ENCODE results near the gene R3HDM1.
A peak's percentile ranks its signal among the peaks of the same experiment; 100 is the strongest.
"Not testable (repeated sequence)": the region's sequence is repeated elsewhere in the genome, so short reads cannot be mapped to it uniquely, and the experiment has no call there.

Gene R3HDM1

GRCh38 chr2:135531231-135532197 is at the start of gene R3HDM1:
Gene R3HDM1, plus strand, starts transcription at chr2:135531484. Its CDS starts 73,362 bp downstream, at chr2:135604846.
- peak; percentile 90 for DNase-seq

- DNase-seq: no peak
These were observed 45.8 kb upstream of the R3HDM1 start for GRCh38 chr2:135485441-135485840.

GRCh38 chr2:135490376-135490775 is 40.9 kb upstream of the R3HDM1 start:
- DNase-seq: no peak

GRCh38 chr2:135494503-135494902 is 36.8 kb upstream of the R3HDM1 start:
- DNase-seq: no peak

DNA sequence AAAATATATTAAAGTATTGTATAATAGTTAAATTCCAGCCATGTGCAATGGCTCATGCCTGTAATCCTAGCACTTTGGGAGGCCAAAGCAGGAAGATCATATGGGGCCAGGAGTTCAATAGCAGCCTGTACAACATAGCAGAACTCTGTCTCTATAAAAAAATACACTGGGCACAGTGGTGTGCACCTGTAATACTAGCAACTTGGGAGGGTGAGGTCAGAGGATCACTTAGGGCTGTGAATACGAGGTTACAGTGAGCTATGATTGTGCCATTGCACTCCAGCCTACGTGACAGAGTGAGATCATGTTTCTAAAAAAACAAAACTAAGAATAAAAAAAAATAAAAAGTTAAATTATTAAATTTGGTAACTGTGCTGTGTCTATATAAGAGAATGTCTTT is 36.4 kb upstream of the R3HDM1 start:
- no peak for DNase-seq

GRCh38 chr2:135498588-135498987 is 32.7 kb upstream of the R3HDM1 start:
- not testable (repeated sequence) for DNase-seq

DNA sequence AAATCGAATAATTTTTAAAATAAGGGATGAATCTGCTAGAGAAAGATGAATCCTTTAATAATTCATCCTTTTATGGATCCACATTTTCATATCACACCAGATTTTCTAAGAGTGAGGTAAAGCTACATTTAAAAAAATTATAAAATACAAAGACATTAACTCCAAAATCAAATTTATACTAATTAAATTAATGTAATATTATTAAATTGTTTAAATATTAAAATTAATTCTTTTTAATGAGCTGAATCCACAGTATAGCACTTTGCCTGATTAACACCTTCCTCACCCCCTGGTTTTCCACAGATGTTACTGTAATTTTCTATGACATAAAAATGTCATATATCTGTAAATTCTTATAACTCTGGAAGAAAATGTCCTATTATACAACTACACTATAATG is 26.5 kb upstream of the R3HDM1 start:
- DNase-seq: no peak

DNA sequence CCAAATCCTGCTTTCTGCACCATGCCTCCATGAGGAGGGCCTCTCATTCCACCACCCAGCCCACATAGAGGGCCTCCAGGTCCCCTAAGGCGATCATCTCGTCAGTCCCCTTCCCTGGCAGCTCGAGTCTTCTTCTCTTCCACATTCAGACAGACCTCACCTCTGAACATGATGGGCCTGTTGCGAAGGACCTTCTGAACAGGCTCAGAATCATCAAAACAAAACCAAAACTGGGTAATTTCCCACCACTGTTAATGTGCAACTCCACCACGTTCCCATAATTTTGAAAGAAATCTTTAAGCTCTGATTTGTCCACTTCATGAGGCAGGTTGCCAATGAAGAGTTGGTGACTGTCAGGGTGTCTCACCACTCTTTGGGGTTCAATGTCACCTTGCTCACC is 20.7 kb upstream of the R3HDM1 start:
- DNase-seq: no peak

GRCh38 chr2:135512099-135512498 is 19.2 kb upstream of the R3HDM1 start:
- DNase-seq: no peak

GRCh38 chr2:135525786-135526185 is 5.5 kb upstream of the R3HDM1 start:
- no peak for DNase-seq

GRCh38 chr2:135528006-135528405 is 3.3 kb upstream of the R3HDM1 start:
- DNase-seq: no peak

GRCh38 chr2:135530313-135531230 is 712 bp upstream of the R3HDM1 start, which contains the start of gene ZRANB3:
Gene ZRANB3, minus strand, starts transcription at chr2:135531218.
- DNase-seq: peak; percentile 93

- no peak for DNase-seq
These were observed 1.3 kb downstream of the R3HDM1 start for GRCh38 chr2:135532581-135532980.

DNA sequence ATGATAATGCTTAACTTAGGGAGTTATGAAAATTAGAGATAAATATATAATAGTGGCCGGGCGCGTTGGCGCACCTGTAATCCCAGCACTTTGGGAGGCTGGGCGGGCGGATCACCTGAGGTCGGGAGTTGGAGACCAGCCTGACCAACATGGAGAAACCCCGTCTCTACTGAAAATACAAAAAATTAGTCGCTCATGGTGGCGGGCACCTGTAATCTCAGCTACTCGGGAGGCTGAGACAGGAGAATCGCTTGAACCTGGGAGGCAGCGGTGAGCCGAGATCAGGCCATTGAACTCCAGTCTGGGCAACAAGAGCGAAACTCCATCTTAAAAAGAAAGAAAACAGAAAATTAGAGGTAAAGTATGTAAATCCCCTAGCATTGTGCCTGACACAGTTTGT is 2.3 kb downstream of the R3HDM1 start:
- DNase-seq: not testable (repeated sequence)

- no peak for DNase-seq
These were observed 15.2 kb downstream of the R3HDM1 start for GRCh38 chr2:135546436-135546835.

GRCh38 chr2:135547311-135547710 is 16.0 kb downstream of the R3HDM1 start:
- no peak for DNase-seq

DNA sequence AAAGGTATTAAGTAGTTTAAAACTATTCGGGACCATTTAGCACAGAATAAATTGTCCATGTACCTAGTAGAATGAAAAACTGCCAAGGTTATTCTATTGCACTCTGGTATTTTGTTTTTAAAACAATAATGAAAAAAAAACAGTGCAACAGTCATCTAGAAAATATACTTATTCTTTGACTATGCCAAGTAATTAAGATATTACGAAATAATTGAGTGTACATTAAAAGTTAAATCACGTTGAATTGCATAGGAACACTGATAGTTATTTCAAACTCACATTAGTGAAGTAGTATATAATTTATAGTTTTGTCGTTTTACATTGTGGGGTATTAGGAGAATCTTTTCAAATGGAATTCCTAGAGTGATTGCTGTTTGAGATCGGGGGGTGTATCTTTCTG is 20.1 kb downstream of the R3HDM1 start:
- DNase-seq: no peak

DNA sequence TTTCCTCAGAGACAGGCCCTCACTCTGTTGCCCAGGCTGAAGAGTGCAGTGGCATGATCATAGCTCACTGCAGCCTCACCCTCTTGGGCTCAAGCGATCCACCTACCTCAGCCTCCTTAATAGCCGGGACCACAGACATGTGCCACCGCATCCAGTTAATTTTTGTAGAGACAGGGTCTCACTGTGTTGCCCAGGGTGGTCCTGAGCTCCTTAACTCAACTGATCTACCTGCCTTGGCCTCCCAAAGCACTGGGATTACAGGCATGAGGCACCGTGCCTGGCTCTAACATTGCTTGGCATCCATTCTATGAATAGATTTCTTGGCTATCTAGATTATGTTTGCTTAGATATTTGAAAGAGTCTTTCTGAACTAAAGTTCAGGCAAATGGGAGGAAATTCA is 21.6 kb downstream of the R3HDM1 start:
- DNase-seq: no peak

DNA sequence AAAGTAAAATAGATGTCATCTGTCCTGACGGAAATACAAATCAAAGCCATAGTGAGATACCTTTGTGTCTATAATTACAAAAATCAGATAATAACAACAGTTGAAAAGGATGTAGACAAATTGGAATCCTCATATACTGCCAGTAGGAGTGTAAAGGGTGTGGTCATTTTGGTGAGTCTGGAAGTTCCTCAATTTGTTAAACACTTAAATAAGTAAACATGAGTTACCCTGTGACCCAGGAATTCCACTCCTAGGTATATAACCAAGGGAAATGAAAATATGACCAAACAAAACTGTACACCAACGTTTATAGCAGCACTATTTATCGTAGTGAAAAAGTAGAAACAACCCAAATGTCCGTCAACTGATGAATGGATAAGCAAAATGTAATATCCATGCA is 24.0 kb downstream of the R3HDM1 start:
- no peak for DNase-seq

DNA sequence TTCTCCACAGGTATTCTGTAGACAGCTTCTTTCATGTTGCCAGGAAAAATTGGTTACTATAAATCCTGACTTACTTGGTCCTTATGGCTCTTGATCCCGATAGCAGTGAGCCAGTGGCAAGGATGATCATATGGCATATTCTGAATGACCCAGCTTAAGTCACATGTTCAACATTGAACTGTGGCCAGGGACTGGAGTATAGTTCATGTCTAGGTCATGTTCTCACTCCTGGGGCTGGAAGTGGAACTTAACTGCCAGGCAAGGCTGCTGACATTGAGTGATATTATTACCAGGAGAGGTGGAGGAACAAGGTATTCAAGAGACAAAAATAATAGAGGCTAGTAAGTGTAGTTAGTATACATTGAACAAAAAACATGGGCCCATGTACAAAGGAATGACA is 26.2 kb downstream of the R3HDM1 start:
- no peak for DNase-seq

DNA sequence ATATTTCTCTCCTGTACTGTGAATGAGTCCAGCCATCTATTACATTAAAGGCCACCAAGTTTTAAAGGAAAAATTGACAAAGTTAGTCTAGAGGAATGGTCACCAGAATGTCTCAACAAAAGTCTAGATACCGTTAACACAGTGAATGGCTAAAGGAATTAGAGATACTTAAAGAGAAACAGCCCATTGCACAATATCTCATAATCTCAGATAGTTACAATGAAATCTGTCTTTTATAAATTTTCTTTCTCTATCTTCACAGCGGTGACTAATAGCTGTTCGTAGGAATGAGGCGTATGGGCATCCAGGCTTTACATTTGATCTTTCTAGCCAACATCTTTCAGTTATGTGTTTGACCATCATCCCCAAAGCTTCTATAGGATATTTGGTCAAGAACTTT is 30.6 kb downstream of the R3HDM1 start:
- no peak for DNase-seq

GRCh38 chr2:135563793-135564192 is 32.5 kb downstream of the R3HDM1 start:
- DNase-seq: no peak

DNA sequence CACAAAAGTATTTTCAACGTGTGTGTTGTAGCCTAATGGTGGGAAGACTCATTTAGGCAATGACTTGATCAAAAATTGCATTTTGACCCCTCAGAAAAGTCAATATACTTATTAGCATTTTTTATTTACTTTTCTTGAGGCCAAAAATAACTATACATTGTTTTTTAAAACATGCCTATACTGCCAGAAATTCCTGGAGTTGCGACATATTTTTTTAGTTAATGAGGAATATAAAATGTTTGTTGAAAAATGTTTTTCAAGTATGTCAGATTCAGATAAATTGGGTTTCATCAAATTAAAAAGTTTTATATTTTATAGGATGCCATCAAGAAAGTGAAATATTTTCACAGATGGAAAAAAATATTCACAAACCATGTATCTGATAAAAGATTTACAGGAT is 39.6 kb downstream of the R3HDM1 start:
- DNase-seq: no peak

DNA sequence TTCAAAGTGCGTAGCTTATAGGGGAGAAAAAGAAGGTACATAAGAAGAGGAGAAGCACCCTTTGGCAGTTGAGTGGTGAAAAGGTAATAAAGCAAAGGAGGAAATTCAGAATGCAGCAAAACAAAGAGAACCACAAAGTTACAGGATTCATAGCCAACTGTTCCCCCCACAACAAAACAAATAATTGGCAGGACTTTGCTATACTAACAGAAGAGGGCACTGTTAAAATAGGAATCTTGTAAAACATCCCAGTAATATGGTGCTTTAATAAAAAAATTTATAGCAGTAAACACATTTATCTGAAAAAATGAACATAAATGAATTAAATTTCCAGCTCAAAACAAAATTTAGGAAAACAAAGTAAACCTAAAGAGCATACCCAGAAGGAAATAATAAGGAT is 42.3 kb downstream of the R3HDM1 start:
- DNase-seq: no peak
